ENCODE data around the gene GBP3. TPM values are rescaled to one million over a fixed set of nuclear protein-coding genes. Genes with fewer than 3 reads are reported as not detected.
"Not testable (repeated sequence)": the region's sequence is repeated elsewhere in the genome, so short reads cannot be mapped to it uniquely, and the experiment has no call there.

The GBP3 gene
- total RNA-seq, 1 donor, result 21.8 TPM

DNA sequence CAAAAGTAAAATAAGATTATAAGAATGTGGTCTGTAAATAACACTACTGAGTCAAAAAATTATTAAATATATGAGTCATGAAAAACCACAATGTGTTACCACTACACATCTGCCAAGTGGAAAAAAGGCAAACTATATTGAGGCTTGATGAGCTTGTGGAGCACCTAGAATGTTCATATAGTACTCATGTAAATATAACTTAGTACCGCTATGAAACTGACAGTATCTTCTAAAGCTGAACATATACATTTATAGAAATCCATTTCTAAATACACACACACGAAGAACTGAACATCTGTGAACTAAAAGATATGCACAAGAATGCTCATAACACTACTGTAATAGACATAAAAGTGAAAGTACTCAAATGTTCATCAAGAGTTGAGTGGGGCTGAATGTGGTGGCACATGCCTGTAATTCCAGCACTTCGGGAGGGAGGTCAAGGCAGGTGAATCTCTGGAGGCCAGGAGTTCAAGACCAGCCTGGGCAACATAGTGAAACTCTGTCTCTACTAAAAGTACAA, 18.5 kb upstream of the GBP3 start:
- DNase-seq (ENCODE audit: low read depth in 2 of 3, low spot score in 2 of 3), result no peak

DNA sequence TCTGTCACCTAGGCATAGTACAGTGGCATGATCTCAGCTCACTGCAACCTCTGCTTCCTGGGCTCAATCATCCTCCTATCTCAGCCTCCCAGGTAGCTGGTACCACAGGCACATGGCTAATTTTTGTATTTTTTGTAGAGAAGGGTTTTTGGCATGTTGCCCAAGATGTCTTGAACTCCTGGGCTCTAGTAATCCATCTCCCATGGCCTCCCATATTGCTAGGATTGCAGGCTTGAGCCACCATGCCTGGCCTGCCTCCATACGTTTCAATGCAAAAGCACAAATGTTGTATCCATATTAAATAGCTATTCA, 17.6 kb upstream of the GBP3 start:
- DNase-seq (ENCODE audit: low read depth in 2 of 3, low spot score in 2 of 3), result no peak

DNA sequence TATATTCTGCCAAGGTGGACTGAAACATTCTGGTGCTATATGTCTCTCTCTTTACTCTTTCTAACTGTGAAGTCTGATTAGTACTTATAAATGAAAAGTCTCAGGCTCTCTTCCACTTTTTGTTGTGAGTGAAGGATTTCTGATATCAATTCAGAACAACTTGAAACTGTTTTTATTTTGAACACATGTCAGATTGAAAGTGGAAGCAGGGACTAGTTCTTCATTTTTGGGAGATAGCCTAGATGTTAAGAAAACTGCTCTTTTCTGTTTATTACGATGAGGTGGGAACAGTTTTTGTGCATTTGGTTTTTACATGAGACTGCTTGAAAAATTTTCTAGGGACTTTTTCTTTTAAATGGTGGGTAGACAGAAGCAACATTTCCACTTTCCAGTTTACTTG, 14.5 kb upstream of the GBP3 start:
- no peak for DNase-seq (ENCODE audit: low read depth in 2 of 3, low spot score in 2 of 3)

DNA sequence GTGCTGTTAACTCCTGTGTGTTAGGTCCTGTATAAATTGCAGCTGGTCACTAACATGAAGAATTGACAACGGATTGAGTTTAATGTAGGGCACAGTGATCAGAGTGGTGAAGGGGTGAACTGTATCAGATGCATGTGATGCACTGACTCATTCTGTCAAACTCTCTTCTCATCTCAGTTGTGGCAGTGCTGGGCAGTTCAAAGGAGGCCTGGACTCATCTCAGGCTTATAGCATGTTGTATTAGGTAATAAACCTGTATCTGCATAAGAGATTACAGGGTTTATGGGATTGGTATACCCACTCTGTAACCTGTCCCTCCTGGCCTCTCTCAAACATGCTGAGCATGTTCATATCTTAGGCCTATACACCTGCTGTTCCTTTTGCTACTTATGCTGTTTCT, 12.4 kb upstream of the GBP3 start:
- DNase-seq (ENCODE audit: low read depth in 2 of 3, low spot score in 2 of 3), result no peak

DNA sequence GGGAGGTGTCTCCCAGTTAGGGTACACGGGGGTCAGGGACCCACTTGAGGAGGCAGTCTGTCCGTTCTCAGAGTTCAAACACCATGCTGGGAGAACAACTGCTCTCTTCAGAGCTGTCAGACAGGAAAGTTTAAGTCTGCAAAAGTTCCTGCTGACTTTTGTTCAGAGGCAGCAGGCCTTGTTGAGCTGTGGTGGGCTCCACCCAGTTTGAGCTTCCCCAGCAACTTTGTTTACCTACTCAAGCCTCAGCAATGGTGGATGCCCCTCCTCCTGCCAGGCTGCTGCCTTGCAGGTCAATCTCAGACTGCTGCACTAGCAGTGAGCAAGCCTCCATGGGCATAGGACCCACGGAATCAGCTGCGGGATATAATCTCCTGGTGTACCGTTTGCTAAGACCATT, 11.3 kb upstream of the GBP3 start:
- DNase-seq (ENCODE audit: low read depth in 2 of 3, low spot score in 2 of 3), result not testable (repeated sequence)

DNA sequence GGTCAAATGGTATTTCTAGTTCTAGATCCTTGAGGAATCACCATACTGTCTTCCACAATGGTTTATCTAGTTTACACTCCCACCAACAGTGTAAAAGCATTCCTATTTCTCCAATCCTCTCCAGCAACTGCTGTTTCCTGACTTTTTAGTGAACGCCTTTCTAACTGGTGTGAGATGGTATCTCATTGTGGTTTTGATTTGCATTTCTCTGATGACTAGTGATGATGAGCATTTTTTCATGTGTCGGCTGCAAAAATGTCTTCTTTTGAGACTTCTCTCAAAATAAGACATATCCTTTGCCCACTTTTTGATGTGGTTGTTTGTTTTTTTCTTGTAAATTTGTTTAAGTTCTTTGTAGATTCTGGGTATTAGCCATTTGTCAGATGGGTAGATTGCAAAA, 6.4 kb upstream of the GBP3 start:
- DNase-seq (ENCODE audit: low read depth in 2 of 3, low spot score in 2 of 3), result not testable (repeated sequence)

DNA sequence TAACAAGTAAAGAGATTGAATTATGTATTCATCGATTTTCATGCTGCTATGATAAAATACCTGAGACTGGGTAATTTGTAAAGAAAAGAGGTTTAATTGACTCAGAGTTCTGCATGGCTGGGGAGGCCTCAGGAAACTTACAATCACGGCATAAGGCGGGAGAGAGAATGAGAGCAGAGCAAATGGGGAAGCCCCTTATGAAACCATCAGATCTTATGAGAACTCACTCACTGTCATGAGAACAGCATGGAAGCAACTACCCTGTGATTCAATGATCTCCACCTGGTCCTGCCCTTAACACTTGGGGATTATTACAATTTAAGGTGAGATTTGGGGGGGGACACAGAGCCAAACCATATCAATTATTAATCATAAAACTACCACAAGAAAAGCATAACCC, 3.3 kb upstream of the GBP3 start:
- no peak for DNase-seq (ENCODE audit: low read depth in 2 of 3, low spot score in 2 of 3)

DNA sequence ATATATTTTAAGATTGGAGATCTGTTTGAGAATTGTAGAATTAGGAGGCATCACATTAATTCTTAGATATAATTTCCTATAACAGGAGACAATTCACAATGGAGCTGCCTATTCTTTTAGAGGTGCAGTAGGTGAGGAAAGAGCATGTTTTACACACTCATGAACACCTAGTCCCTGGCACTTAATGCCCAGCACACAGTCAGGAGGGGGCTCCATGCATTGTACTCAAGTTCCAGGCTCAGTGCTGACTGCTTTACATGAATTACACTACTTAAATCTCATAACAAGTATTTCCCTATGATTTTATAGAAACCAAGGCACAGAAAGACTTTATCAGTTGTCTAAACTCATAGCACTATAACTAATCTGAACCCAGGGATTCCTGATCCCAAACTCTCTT, 360 bp upstream of the GBP3 start:
- DNase-seq (ENCODE audit: low read depth in 2 of 3, low spot score in 2 of 3), result no peak

DNA sequence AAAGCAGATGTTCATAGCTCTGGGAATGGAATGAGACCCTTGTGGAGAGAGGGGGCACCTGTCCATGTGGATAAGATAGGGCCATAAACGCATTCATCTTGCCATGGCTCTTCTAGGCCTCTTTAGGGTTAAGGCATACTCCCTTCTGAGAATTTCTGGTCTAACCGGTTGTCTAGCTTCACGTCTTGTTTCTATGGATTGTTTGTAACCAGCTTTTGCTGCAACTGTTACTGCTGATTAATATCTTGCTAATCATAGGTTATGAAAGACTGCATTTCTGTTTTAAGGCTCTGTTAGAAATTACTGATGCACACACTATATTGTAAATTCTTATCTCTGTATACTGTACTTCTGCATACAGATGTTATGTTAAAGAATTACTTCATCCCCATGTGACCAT, 4.3 kb downstream of the GBP3 start:
- not testable (repeated sequence) for DNase-seq (ENCODE audit: low read depth in 2 of 3, low spot score in 2 of 3)

DNA sequence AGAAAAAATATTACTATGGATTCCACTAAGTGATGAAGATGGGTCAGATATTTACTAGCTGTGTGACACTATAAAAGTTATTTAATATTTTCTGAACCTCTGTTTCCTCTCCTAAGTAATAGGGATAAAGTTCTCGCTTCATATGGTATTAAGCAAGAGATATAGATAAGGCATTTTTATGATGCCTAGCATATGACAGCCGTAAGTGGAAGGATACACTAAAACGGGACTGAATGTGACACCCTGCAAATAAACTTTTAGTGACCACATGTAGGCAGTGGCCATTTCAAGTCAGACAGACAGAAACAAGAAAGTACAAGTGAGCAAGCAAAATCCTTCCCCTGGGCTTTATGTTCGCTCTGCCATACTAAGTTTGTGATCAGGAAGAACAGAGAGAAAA, 14.2 kb downstream of the GBP3 start:
- DNase-seq (ENCODE audit: low read depth in 2 of 3, low spot score in 2 of 3), result no peak

DNA sequence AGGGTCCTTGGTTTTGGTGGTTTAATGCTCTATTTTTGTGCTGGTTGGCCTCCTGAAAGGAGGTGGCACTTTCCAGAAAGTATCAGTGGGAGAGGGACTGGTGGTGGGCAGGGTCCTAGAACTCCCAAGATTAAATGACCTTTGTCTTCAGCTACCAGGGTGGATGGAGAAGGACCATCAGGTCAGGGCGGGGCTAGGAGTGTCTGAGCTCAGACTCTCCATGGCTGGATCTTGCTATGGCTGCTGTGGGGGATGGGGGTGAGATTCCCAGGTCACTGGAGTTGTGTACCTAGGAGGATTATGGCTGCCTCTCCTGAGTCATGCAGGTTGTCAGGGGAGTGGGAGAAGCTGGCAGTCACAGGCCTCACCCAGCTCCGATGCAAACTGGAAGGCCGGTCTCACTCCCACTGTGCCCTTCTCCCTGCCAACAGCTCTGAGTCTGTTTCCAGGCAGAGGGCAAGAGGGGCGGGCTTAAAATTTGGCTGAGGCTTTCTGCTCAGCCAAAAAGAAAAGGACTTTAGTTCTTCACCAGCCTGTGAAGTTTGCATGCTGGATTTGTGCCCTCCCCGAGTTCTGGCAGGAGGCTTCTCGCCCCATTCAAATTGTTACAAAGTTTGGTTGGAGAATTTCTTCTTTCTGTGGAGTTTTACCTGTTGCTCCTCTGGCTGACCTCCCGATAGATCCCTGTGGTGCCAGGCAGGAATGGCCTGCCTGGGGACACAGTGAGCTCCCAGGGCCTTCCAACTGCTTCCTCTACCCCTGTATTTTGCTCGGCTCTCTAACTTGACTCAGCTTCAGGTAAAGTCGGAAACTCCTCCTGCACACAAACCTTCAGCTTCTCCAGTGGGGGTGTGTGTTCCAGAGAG, 17.1 kb downstream of the GBP3 start:
- DNase-seq (ENCODE audit: low read depth in 2 of 3, low spot score in 2 of 3), result no peak

DNA sequence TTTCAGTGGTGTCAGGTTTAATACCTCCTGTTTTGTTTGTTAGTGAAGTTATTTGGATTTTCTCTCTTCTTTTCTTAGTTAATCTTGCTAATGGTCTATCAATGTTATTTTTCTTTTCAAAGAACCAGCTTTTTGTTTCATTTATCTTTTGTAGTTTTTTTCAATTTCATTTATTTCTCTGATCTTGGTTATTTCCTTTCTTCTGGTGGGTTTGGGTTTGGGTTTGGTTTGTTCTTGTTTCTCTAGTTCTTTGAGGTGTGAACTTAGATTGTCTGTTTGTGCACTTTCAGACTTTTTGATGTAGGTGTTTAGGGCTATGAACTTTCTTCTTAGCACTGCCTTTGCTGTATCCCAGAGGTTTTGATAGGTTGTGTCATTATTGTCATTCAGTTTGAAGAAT, 20.5 kb downstream of the GBP3 start:
- DNase-seq (ENCODE audit: low read depth in 2 of 3, low spot score in 2 of 3), result not testable (repeated sequence)

DNA sequence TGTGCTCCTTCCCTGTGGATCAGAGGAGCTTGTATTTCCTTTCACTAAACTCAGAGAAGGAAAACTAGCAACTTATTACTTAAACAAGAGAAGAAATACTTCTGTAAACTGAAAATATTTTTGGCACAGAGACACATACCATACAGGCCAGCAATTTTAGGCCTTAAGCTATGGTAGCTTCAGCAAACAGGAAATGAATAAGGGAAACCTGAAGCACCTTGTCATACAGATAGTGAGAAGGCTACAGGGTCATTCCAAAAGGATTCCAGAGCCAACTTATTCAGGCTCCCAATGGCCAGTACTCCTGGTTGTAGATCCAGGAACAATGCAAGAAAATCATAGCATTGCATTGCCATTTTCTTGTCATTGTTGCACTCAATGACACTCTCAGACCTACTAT, 21.2 kb downstream of the GBP3 start:
- DNase-seq (ENCODE audit: low read depth in 2 of 3, low spot score in 2 of 3), result no peak

DNA sequence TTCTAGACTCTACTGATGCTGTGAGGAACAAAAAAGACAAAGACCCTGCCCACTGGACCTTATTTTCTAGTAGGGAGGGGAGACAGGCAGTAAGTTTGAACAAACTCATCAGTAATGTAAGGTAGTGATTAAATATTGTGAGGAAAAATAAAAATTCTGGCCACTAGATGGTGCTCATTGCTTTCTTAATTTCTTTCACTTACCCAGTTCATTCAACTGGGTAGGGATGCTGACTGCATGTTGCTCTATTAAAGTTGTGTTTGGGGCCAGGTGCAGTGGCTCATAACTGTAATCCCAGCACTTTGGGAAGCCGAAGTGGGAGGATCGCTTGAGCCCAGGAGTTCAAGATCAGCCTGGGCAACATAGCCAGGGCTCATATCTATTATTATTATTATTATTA, 23.9 kb downstream of the GBP3 start:
- peak; percentile 54 to 88 (median 65) for DNase-seq (ENCODE audit: low read depth in 2 of 3, low spot score in 2 of 3)

DNA sequence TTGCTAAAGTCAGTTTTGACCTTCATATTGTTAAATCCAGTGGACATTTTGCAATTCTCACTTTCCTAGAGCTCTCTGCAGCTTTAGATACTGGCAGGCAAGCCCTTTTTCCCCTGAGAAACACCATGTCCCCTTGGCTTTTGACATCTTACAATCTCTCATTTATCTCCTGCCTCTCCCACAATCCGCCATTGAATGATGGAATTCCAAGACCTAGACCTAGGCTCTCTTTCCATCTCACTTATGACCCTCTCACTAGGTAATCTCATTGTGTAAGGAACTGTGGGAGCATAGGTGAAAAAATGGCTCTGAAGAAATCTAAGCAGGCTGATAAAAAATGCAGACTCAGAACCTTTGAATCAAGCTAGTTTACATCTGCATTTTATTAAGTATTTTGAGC, 32.2 kb downstream of the GBP3 start:
- no peak for DNase-seq (ENCODE audit: low read depth in 2 of 3, low spot score in 2 of 3)

DNA sequence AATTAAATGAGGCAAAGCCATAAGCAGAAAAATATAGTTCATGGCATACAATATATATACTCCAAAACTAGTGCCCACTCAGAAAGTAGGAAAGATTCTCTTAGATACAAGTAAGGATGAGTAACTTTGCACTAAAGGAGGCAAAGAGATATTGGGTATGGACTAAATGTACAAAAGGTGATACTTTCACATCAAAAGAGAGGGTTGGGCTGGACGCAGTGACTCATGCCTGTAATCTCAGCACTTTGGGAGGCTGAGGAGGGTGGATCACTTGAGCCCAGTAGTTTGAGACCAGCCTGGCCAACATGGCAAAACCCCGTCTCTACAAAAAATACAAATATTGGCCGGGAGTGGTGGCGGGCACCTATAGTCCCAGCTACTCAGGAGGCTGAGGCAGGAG, 37.0 kb downstream of the GBP3 start:
- no peak for DNase-seq (ENCODE audit: low read depth in 2 of 3, low spot score in 2 of 3)

DNA sequence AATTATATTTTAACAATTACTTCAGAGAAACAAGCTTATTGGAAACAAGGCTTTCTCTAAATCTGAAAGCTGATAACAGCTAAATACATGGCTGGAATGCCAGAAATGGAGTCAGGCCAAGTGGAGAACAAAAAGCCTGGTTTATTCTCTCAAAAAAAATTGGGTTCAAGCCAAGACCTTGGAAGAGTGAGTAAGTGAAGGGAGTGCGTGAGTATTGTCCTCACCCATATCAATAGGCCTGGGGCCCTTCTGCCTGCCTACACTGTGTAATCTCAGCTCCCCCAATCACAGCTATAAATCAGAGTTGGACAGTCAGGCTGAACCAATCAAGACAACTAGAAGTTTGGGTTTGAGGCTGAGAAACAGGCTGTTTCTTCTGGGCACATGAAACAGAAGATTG, 37.6 kb downstream of the GBP3 start:
- DNase-seq (ENCODE audit: low read depth in 2 of 3, low spot score in 2 of 3), result no peak

DNA sequence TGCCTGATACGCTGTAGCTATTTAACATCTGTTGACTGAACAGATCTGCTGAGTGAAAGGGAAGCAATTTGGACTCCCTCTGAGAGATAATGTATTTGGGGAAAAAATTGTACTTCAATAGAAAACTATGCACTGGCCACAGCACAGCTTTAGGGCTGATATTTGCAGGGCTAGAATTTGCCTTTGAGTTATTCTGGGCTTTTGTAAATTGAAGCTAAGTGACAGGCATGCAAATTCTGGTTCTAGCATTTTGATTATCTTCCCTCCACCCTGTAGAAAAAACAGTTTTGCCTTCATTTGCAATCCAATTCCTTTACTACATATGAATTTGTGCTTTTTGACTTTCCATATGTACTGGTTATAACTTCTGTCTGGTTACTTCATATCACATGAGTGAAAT, 38.1 kb downstream of the GBP3 start:
- DNase-seq (ENCODE audit: low read depth in 2 of 3, low spot score in 2 of 3), result no peak

DNA sequence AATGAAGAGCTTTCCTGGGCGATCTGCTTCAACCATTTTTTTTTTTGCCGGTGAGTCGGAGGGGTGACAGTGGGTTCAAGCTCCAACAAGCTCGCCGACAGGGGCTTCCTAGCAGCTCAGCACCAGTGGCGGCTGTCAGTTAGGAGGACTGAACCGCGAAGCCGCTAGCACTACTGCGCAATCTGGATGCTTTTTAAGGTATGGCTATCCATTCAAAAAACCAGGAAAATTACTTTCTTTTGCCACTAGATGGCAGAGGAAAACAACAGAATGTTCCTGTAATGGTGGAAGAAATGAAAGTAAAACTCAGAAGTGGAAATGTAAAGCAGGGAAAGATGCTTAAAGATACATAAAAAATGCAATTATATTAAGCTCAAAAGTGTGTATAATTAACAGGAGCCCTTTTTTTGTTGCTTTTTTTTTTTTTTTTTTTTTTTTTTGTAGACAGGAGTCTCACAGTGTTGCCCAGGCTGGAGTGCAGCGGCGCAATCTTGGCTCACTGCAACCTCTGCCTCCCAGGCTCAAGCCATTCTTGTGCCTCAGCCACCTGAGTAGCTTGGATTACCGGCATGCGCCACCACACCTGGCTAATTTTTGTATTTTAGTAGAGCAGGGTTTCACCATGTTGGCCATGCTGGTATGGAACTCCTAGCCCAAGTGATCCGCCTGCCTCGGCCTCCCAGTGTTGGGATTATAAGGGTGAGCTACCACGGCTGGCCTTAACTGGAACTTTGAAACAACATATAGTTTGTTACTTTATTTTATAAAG, 38.7 kb downstream of the GBP3 start:
- DNase-seq (ENCODE audit: low read depth in 2 of 3, low spot score in 2 of 3), result peak in 2 of 3 donors; percentile 64 to 87

DNA sequence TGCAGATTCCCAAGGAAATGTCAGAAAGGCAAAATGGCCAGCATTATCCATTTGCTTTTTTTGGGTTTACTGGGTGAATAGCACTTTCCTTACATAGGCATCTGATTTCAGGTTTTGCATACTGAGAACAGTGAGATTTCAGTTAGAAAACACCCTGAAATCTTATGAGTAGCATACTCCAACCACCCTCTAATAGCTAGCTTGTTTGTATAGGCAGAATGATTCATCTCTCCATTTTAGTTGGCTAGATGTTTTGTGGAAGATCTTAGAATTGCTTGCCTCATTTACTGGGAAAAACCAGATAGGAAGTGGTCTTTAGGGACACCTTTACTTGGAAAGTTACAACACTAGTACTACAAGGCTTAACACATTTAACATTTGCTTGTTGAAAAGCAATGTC, 40.6 kb downstream of the GBP3 start:
- no peak for DNase-seq (ENCODE audit: low read depth in 2 of 3, low spot score in 2 of 3)

DNA sequence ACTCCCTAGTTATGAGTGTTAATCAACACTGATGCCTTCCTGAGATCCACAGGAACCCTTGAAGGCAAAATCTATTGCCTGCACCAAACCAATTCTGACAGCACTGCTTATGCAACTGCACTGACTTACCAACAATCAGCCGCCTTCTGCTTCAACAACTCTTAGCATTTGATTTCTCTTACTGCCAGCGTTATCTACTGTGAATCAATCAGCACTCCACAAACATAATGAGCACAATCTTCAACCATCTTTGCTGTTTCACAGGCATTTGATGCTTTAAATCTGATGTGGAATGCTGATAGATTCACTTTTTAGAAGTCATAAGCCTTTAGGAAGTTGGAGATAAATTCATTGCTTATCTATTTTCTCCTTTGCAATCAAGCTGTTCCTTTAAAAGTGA, 41.2 kb downstream of the GBP3 start:
- not testable (repeated sequence) for DNase-seq (ENCODE audit: low read depth in 2 of 3, low spot score in 2 of 3)

DNA sequence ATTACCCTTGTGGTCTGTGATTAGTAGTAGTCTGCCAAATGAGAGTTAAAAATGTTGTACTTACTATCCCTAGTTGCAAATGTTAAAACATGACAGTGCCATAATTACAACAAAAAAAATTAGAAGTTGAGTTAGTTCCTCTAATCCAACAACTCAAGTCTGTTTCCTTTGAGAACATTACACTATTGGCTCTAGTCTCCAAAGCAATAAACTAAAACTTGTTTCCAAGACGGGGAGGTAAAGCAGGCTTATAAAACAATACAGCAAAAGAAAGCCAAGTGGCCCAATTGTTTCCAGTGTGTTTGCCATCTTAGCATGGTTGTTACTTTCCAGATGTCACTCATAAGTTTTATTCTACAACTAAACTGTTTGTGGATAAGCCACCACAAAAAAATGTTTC, 41.8 kb downstream of the GBP3 start:
- DNase-seq (ENCODE audit: low read depth in 2 of 3, low spot score in 2 of 3), result peak in 1 of 3 donors; percentile 56

Data from hematopoietic multipotent progenitor cell (in vitro differentiated cells).